Suprapubic skin (tissue), 4 donors: Measurements from ENCODE around the gene HACD4. TPM values are rescaled to one million over a fixed set of nuclear protein-coding genes. Genes with fewer than 3 reads are reported as not detected.

ENCODE experiments used
- DNase-seq, 2 donors: peaks; one replicate each; pipeline ENCODE4 v3.0.0-alpha.2; 2019; ENCODE audit warnings: low spot score in 2 of 2
- H3K27ac ChIP-seq: fragments of 200-600 bp; sonication (generic); one replicate; pipeline ENCODE4 v1.5.1; 2019
- H3K27me3 ChIP-seq: fragments of 200-600 bp; sonication (generic); one replicate; pipeline ENCODE4 v1.5.1; 2019
- H3K36me3 ChIP-seq: fragments of 200-600 bp; sonication (generic); one replicate; pipeline ENCODE4 v1.5.1; 2019
- H3K4me1 ChIP-seq: fragments of 200-600 bp; sonication (generic); one replicate; pipeline ENCODE4 v1.5.1; 2019
- H3K4me3 ChIP-seq: fragments of 200-600 bp; sonication (generic); one replicate; pipeline ENCODE4 v1.5.1; 2019; ENCODE audit warnings: mild to moderate bottlenecking
- H3K9me3 ChIP-seq: fragments of 200-600 bp; sonication (generic); one replicate; pipeline ENCODE4 v1.5.1; 2019
- CTCF ChIP-seq, 2 donors: fragments of 200-600 bp in 1 of 2; fragments of 450-650 bp in 1 of 2; sonication (generic) in 1 of 2; IDR thresholded peaks; one replicate each; pipeline ENCODE4 v1.5.1; 2016 to 2019; ENCODE audit warnings: antibody characterized with exemption in 2 of 2, mild to moderate bottlenecking in 1 of 2, moderate library complexity in 1 of 2
- EP300 ChIP-seq: sonication (generic); formaldehyde crosslinking; IDR thresholded peaks from one replicate; pipeline ENCODE4 v1.6.1; 2017; ENCODE audit warnings: antibody characterized with exemption
- POLR2A ChIP-seq, 2 donors: fragments of 450-650 bp; IDR thresholded peaks; one replicate each; pipeline ENCODE4 v1.6.1; 2017; ENCODE audit warnings: antibody characterized with exemption in 2 of 2, mild to moderate bottlenecking in 2 of 2, moderate library complexity in 2 of 2
- POLR2AphosphoS5 ChIP-seq, 3 donors: sonication (generic); formaldehyde crosslinking; IDR thresholded peaks; one replicate each; pipeline ENCODE4 v1.6.1; 2017; ENCODE audit warnings: antibody characterized with exemption in 3 of 3
- WGBS: methylation state at CpG from one replicate; pipeline ENCODE4 v1.1.5; 2018; 5-methylcytosine and 5-hydroxymethylcytosine counted together
- total RNA-seq, 4 donors: library from RNA; depleted of rRNA; stranded (reverse); fragments of >200 nt; gene quantifications; one replicate each; pipeline ENCODE4 v1.1.0, GENCODE V29; 2016

HACD4 gene
- total RNA-seq, 4 donors from 2014 or later, result 1.9 to 4.1 (median 2.9) TPM

GRCh38 chr9:20990867-20991266 lies 40.6 kb downstream of the HACD4 start:
- DNase-seq, result no peak
- Histone ChIP-seq H3K27me3 (no peaks in the 10 kb centered on the region), H3K36me3 (peaks cover 10% of the 10 kb centered on the region), H3K9me3 (no peaks in the 10 kb centered on the region), H3K4me3 (no peak overlapping the region), H3K4me1 (no peaks in the 10 kb centered on the region), H3K27ac (no peak overlapping the region)
- WGBS, result 83% methylated on average over 2 of the region's 2 CpGs
- no peak for TF ChIP-seq POLR2A (IDR thresholded peaks at IDR 0.05)
- no peak for TF ChIP-seq EP300
- TF ChIP-seq POLR2AphosphoS5 (IDR thresholded peaks at IDR 0.05), result no peak
- TF ChIP-seq CTCF (IDR thresholded peaks at IDR 0.05), result no peak

GRCh38 chr9:20989923-20990341 lies 41.5 kb downstream of the HACD4 start:
- Histone ChIP-seq H3K27ac (no peak overlapping the region), H3K27me3 (no peaks in the 10 kb centered on the region), H3K9me3 (no peaks in the 10 kb centered on the region), H3K4me3 (no peak overlapping the region), H3K4me1 (no peaks in the 10 kb centered on the region), H3K36me3 (peaks cover 8% of the 10 kb centered on the region)
- TF ChIP-seq POLR2AphosphoS5 (IDR thresholded peaks at IDR 0.05) (no peak), CTCF (IDR thresholded peaks at IDR 0.05) (no peak), EP300 (no peak), POLR2A (IDR thresholded peaks at IDR 0.05) (no peak)
- DNase-seq, result peak in 1 of 2 donors; percentile 64
- 90% methylated on average over 6 of the region's 6 CpGs for WGBS

GRCh38 chr9:20988671-20989315 lies 42.6 kb downstream of the HACD4 start:
- Histone ChIP-seq H3K27ac (no peak overlapping the region), H3K4me1 (no peaks in the 10 kb centered on the region), H3K36me3 (peaks cover 8% of the 10 kb centered on the region), H3K9me3 (no peaks in the 10 kb centered on the region), H3K4me3 (no peak overlapping the region), H3K27me3 (no peaks in the 10 kb centered on the region)
- TF ChIP-seq EP300 (no peak), CTCF (IDR thresholded peaks at IDR 0.05) (no peak), POLR2A (IDR thresholded peaks at IDR 0.05) (no peak), POLR2AphosphoS5 (IDR thresholded peaks at IDR 0.05) (no peak)
- WGBS, result 51% methylated on average over 3 of the region's 3 CpGs
- no peak for DNase-seq

GRCh38 chr9:20988061-20988460 lies 43.4 kb downstream of the HACD4 start:
- TF ChIP-seq POLR2A (IDR thresholded peaks at IDR 0.05), result no peak
- TF ChIP-seq EP300, result no peak
- no peak for TF ChIP-seq POLR2AphosphoS5 (IDR thresholded peaks at IDR 0.05)
- TF ChIP-seq CTCF (IDR thresholded peaks at IDR 0.05), result no peak
- 93% methylated on average over 3 of the region's 3 CpGs for WGBS
- no peaks in the 10 kb centered on the region for H3K4me1 ChIP-seq

GRCh38 chr9:20987521-20987920 lies 43.9 kb downstream of the HACD4 start:
- no peak overlapping the region for H3K27ac ChIP-seq
- no peaks in the 10 kb centered on the region for H3K27me3 ChIP-seq
- no peaks in the 10 kb centered on the region for H3K9me3 ChIP-seq
- H3K4me3 ChIP-seq, result no peak overlapping the region
- WGBS, result 76% methylated on average over 1 of the region's 1 CpG
- H3K36me3 ChIP-seq, result peaks cover 8% of the 10 kb centered on the region
- no peak for DNase-seq
- no peaks in the 10 kb centered on the region for H3K4me1 ChIP-seq
- TF ChIP-seq CTCF (IDR thresholded peaks at IDR 0.05), result no peak
- no peak for TF ChIP-seq EP300
- TF ChIP-seq POLR2AphosphoS5 (IDR thresholded peaks at IDR 0.05), result no peak
- TF ChIP-seq POLR2A (IDR thresholded peaks at IDR 0.05), result no peak

More at GRCh38 chr9:20988061-20988460, 43.4 kb downstream of the HACD4 start:
- H3K36me3 ChIP-seq, result peaks cover 8% of the 10 kb centered on the region
- no peak overlapping the region for H3K27ac ChIP-seq
- H3K27me3 ChIP-seq, result no peaks in the 10 kb centered on the region
- no peak overlapping the region for H3K4me3 ChIP-seq
- no peaks in the 10 kb centered on the region for H3K9me3 ChIP-seq
- DNase-seq, result no peak
